CD4-positive, alpha-beta T cell (primary cell): ENCODE measurements around the gene KLC3. TPM values are rescaled to one million over a fixed set of nuclear protein-coding genes. Genes with fewer than 3 reads are reported as not detected.
"Not testable (repeated sequence)": the region's sequence is repeated elsewhere in the genome, so short reads cannot be mapped to it uniquely, and the experiment has no call there.

Experiments used
- ATAC-seq: fragments of 200-7000 bp; cut with Tn5 transposase; one replicate; pipeline ENCODE4 v1.10.0; 2022; ENCODE audit warnings: mild to moderate bottlenecking; ENCODE audit not compliant: poor library complexity
- CTCF ChIA-PET: fragments of 350-600 bp; sonication (Branson Sonifier 250); formaldehyde crosslinking; loops from one replicate; lab custom pipeline; 2021; ENCODE audit warnings: antibody characterized with exemption, inconsistent platforms; lab: Charles Lee
- POLR2A ChIA-PET: fragments of 350-600 bp; sonication (Branson Sonifier 250); formaldehyde crosslinking; loops from one replicate; lab custom pipeline; 2021; ENCODE audit warnings: antibody characterized with exemption, inconsistent platforms; lab: Charles Lee
- DNase-seq, 14 experiments: peaks; one replicate each; pipeline ENCODE4 v3.0.0-alpha.2; 2013 to 2020; ENCODE audit warnings: mixed read lengths in 2 of 14
- H3K27ac ChIP-seq, 2 donors: one replicate each; pipeline versions ENCODE4 v1.5.1 to v1.7.0; 2013; ENCODE audit warnings: low read length in 2 of 2, low read depth in 1 of 2, mild to moderate bottlenecking in 1 of 2
- H3K27me3 ChIP-seq, 2 experiments: 1 replicate in 1 of 2; 2 replicates in 1 of 2; pipeline versions ENCODE4 v1.6.1 to v1.7.0; 2013; ENCODE audit warnings: low read length in 2 of 2, control low read depth in 1 of 2, mild to moderate bottlenecking in 1 of 2, moderate library complexity in 1 of 2; ENCODE audit not compliant: insufficient read depth in 2 of 2, control insufficient read depth in 1 of 2
- H3K36me3 ChIP-seq: one replicate; pipeline ENCODE4 v1.6.1; 2013; ENCODE audit warnings: low read length, control low read depth; ENCODE audit not compliant: insufficient read depth
- H3K4me1 ChIP-seq: one replicate; pipeline ENCODE4 v1.6.1; 2013; ENCODE audit warnings: low read length, control low read depth; ENCODE audit not compliant: insufficient read depth
- H3K4me3 ChIP-seq: one replicate; pipeline ENCODE4 v1.5.1; 2013; ENCODE audit warnings: mild to moderate bottlenecking, low read length, moderate library complexity
- H3K9me3 ChIP-seq, 2 experiments: 1 replicate in 1 of 2; 2 replicates in 1 of 2; pipeline versions ENCODE4 v1.6.1 to v1.7.0; 2013; ENCODE audit warnings: low read length in 2 of 2, mild to moderate bottlenecking in 2 of 2, control low read depth in 1 of 2, moderate library complexity in 1 of 2; ENCODE audit not compliant: control insufficient read depth in 1 of 2, insufficient read depth in 1 of 2
- H3K27ac Mint-ChIP-seq: one replicate; pipeline ENCODE4 v1.8.0; 2020; ENCODE audit warnings: mixed read lengths
- H3K27me3 Mint-ChIP-seq: one replicate; pipeline ENCODE4 v1.8.0; 2021; ENCODE audit warnings: mixed read lengths
- H3K36me3 Mint-ChIP-seq: one replicate; pipeline ENCODE4 v1.8.0; 2021; ENCODE audit warnings: low read depth, mixed read lengths
- H3K4me1 Mint-ChIP-seq: one replicate; pipeline ENCODE4 v1.8.0; 2021; ENCODE audit warnings: low read depth, mixed read lengths
- H3K4me3 Mint-ChIP-seq: one replicate; pipeline ENCODE4 v1.8.0; 2020; ENCODE audit warnings: mild to moderate bottlenecking, mixed read lengths
- H3K9me3 Mint-ChIP-seq: one replicate; pipeline ENCODE4 v1.8.0; 2020; ENCODE audit warnings: mixed read lengths
- intact Hi-C, 2 experiments: fragments of 100-400 bp; cut with DNase I in 1 of 2; cut with micrococcal nuclease in 1 of 2; formaldehyde crosslinking; loops; one replicate each; pipeline versions ENCODE4 v1.15.1 to v1.9.0; 2023 to 2025; cut with DNase I, micrococcal nuclease
- total RNA-seq, 174 experiments: library from RNA in 2 of 174; stranded (reverse) in 2 of 174; gene quantifications; one replicate each; pipeline ENCODE4 v1.2.3 and lab custom pipeline; 2021 to 2026
- TF ChIP-seq, protein P1 (sequence below): fragments of 200-600 bp; IDR thresholded peaks from one replicate; pipeline ENCODE4 v1.8.0; 2022; ENCODE audit warnings: antibody characterized with exemption, mild to moderate bottlenecking

The KLC3 gene
- total RNA-seq, 2 experiments from 2014 or later = not detected

DNA sequence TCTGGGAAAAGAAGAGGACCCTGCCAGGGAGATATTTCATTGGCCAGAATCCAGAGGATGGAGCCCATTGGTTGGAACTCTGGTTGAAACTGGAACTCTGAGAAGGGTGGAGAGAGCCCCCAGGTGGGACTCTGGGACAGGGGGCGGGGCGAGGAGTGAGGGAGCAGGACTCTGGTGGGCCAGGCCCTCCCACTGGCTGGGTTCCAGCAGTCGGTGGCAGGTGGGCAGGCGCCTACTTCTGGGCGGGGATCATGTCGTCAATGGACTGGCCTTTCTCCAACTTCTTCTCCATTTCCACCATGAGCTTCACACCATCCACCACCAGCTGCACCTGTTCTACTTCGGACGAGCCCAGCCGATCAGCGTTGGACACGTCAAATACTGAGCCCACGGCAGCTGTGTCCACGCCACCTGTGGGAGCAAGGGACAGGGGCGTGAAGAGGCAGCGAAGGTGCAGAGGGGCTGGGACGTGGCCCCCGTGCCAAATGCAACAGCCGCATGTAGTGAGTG is 34.0 kb upstream of the KLC3 start:
- Histone ChIP-seq H3K4me1 (no peaks in the 10 kb centered on the region), H3K27me3 (no peaks in the 10 kb centered on the region), H3K27ac (no peak overlapping the region), H3K36me3 (no peaks in the 10 kb centered on the region), H3K4me3 (no peak overlapping the region), H3K9me3 (peaks cover 0 to 5% of the 10 kb centered on the region in 2 experiments)
- H3K4me1 Mint-ChIP-seq = no peaks in the 10 kb centered on the region
- TF ChIP-seq, protein P1, sequence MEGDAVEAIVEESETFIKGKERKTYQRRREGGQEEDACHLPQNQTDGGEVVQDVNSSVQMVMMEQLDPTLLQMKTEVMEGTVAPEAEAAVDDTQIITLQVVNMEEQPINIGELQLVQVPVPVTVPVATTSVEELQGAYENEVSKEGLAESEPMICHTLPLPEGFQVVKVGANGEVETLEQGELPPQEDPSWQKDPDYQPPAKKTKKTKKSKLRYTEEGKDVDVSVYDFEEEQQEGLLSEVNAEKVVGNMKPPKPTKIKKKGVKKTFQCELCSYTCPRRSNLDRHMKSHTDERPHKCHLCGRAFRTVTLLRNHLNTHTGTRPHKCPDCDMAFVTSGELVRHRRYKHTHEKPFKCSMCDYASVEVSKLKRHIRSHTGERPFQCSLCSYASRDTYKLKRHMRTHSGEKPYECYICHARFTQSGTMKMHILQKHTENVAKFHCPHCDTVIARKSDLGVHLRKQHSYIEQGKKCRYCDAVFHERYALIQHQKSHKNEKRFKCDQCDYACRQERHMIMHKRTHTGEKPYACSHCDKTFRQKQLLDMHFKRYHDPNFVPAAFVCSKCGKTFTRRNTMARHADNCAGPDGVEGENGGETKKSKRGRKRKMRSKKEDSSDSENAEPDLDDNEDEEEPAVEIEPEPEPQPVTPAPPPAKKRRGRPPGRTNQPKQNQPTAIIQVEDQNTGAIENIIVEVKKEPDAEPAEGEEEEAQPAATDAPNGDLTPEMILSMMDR = no peak
- CTCF ChIA-PET = no interaction called here
- peaks cover 5% of the 10 kb centered on the region for H3K36me3 Mint-ChIP-seq
- DNase-seq (no peak), ATAC-seq (no peak)
- peaks cover 4% of the 10 kb centered on the region for H3K27me3 Mint-ChIP-seq
- no peak overlapping the region for H3K4me3 Mint-ChIP-seq
- no peaks in the 10 kb centered on the region for H3K9me3 Mint-ChIP-seq
- intact Hi-C loops = no loop called here
- POLR2A ChIA-PET = no interaction called here
- no peak overlapping the region for H3K27ac Mint-ChIP-seq

DNA sequence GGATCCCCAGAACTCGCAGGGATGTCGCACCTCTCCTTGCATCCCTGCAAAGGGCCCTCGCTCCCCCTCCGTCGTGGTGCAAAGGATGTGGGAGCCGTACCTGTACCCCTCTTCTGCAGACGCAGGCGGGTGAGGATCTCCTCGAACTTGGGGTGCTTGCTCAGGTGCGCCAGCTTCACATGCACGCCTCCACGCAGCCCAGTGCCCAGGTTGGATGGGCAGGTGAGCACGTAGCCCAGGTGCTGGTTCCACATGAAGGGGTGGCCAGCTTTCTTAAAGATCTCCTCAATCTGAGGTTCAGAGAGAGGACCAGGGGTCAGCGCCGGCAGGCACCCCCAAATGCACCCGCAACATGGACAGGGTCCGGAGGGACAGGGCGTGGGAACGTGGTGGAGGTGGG is 33.2 kb upstream of the KLC3 start:
- Mint-ChIP-seq H3K27ac (no peak overlapping the region), H3K9me3 (no peaks in the 10 kb centered on the region), H3K4me1 (no peaks in the 10 kb centered on the region), H3K4me3 (no peak overlapping the region), H3K27me3 (peaks cover 8% of the 10 kb centered on the region), H3K36me3 (peaks cover 5% of the 10 kb centered on the region)
- no peak overlapping the region for H3K4me3 ChIP-seq
- TF ChIP-seq, protein P1 = no peak
- H3K27me3 ChIP-seq = peaks cover 2 to 5% of the 10 kb centered on the region in 2 experiments
- no peak for ATAC-seq
- ChIA-PET POLR2A (no interaction called here), CTCF (no interaction called here)
- intact Hi-C loops = no loop called here
- peaks cover 0 to 5% of the 10 kb centered on the region in 2 experiments for H3K9me3 ChIP-seq
- no peaks in the 10 kb centered on the region for H3K36me3 ChIP-seq
- H3K4me1 ChIP-seq = no peaks in the 10 kb centered on the region
- DNase-seq = no peak
- no peak overlapping the region for H3K27ac ChIP-seq

DNA sequence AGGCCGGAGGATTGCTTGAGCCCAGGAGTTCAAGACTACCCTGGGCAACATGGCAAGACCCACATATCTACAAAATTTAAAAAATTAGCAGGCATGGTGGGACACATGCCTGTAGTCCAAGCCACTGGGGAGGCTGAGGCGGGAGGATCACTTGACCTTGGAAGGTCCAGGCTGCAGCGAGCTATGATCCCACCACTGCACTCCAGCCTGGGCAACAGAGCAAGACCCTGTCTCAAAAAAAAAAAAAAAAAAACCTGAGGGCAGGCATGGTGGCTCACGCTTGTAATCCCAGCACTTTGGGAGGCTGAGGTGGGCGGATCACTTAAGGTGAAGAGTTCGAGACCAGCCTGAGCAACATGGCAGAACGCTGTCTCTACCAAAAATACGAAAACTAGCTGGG is 31.2 kb upstream of the KLC3 start:
- H3K36me3 ChIP-seq, H3K36me3 Mint-ChIP-seq, H3K4me3 Mint-ChIP-seq, DNase-seq, H3K4me1 ChIP-seq, H3K27ac ChIP-seq, CTCF ChIA-PET, H3K4me1 Mint-ChIP-seq, ATAC-seq, H3K9me3 ChIP-seq, intact Hi-C loops, H3K4me3 ChIP-seq, POLR2A ChIA-PET, H3K9me3 Mint-ChIP-seq, H3K27ac Mint-ChIP-seq: not testable (repeated sequence)
- peaks cover 2 to 16% of the 10 kb centered on the region in 2 experiments for H3K27me3 ChIP-seq
- peaks cover 20% of the 10 kb centered on the region for H3K27me3 Mint-ChIP-seq

DNA sequence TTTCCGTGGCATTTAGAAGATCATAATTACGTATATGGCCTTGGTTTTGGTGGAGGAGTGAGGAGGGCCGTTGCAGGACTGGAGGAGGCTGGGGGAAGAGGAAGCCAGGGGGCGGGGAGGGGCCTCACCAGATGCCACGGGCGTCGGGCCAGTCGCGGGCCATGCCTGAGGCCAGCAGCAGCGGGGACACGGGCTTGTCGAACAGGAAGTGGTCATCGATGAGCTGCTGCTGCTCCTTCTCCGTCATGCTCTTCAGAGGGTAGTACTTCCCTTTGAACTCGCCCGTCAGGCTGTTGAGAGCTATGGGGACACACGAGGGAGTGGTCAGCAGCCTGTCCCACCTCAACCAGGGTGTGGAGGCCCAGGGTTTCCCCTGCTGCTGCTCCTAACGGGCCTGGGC is 28.9 kb upstream of the KLC3 start:
- H3K9me3 ChIP-seq = peaks cover 0 to 11% of the 10 kb centered on the region in 2 experiments
- peaks cover 6 to 24% of the 10 kb centered on the region in 2 experiments for H3K27me3 ChIP-seq
- intact Hi-C loops = no loop called here
- DNase-seq (peak in 2 of 14 experiments; percentile 15 to 36), ATAC-seq (no peak)
- CTCF ChIA-PET = no interaction called here
- no peak overlapping the region for H3K4me3 Mint-ChIP-seq
- H3K27ac Mint-ChIP-seq = no peak overlapping the region
- TF ChIP-seq, protein P1 = no peak
- H3K36me3 ChIP-seq = no peaks in the 10 kb centered on the region
- H3K4me1 Mint-ChIP-seq = no peaks in the 10 kb centered on the region
- no peak overlapping the region for H3K27ac ChIP-seq
- no peaks in the 10 kb centered on the region for H3K9me3 Mint-ChIP-seq
- POLR2A ChIA-PET = no interaction called here
- H3K4me3 ChIP-seq = no peak overlapping the region
- H3K4me1 ChIP-seq = no peaks in the 10 kb centered on the region
- peaks cover 34% of the 10 kb centered on the region for H3K27me3 Mint-ChIP-seq
- no peaks in the 10 kb centered on the region for H3K36me3 Mint-ChIP-seq

DNA sequence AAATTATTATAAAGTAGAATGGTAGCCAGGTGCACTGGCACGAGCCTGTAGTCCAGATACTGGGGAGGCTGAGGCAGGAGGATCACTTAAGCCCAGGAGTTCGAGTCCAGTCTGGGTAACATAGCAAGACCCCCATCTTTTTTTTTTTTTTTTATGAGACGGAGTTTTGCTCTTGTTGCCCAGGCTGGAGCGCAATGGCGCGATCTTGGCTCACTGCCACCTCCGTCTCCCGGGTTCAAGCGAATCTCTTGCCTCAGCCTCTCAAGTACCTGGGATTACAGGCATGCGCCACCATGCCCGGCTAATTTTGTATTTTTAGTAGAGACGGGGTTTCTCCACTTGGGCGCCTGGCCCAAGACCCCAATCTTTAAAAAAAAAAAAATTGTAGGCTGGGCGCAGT is 28.3 kb upstream of the KLC3 start:
- H3K4me1 Mint-ChIP-seq, H3K4me3 Mint-ChIP-seq, DNase-seq, CTCF ChIA-PET, ATAC-seq, H3K27ac ChIP-seq, intact Hi-C loops, H3K36me3 Mint-ChIP-seq, H3K4me3 ChIP-seq, H3K36me3 ChIP-seq, H3K9me3 Mint-ChIP-seq, H3K27ac Mint-ChIP-seq, POLR2A ChIA-PET, H3K4me1 ChIP-seq: not testable (repeated sequence)
- peaks cover 6 to 27% of the 10 kb centered on the region in 2 experiments for H3K27me3 ChIP-seq
- peaks cover 39% of the 10 kb centered on the region for H3K27me3 Mint-ChIP-seq
- H3K9me3 ChIP-seq = peaks cover 0 to 11% of the 10 kb centered on the region in 2 experiments
